Body of pancreas (tissue), 4 donors: ENCODE measurements around the gene GRID1.

Experiments used
- CTCF ChIP-seq, 7 experiments: fragments of 450-650 bp in 4 of 7; fragments of 200-600 bp in 3 of 7; sonication (generic) in 3 of 7; IDR thresholded peaks; one replicate each; pipeline ENCODE4 v1.5.1; 2016 to 2019; ENCODE audit warnings: antibody characterized with exemption in 7 of 7
- POLR2A ChIP-seq, 3 donors: fragments of 450-650 bp; IDR thresholded peaks; one replicate each; pipeline ENCODE4 v1.6.1; 2016; ENCODE audit warnings: antibody characterized with exemption in 3 of 3, mild to moderate bottlenecking in 2 of 3

GRCh38 chr10:86117051-86117450, 249.5 kb downstream of the GRID1 start:
- TF ChIP-seq CTCF (IDR thresholded peaks at IDR 0.05): no peak
- no peak for TF ChIP-seq POLR2A (IDR thresholded peaks at IDR 0.05)
